HG03280 (cell line): ENCODE data around the gene ZBTB12.
A peak's percentile ranks its signal among the peaks of the same experiment; 100 is the strongest.
"Not testable (repeated sequence)": the region's sequence is repeated elsewhere in the genome, so short reads cannot be mapped to it uniquely, and the experiment has no call there.

Source experiments
- ATAC-seq: cut with Tn5 transposase; IDR thresholded peaks from one replicate; pipeline ENCODE4 v1.9.1; 2021; ENCODE audit warnings: mild to moderate bottlenecking, moderate library complexity; ENCODE audit not compliant: unreplicated experiment

Gene ZBTB12

GRCh38 chr6:31901953-31902643 is at the start of gene ZBTB12:
TSS of gene ZBTB12 (minus strand) at chr6:31902086. CDS start at chr6:31901305, 781 bp downstream.
- ATAC-seq, result peak; percentile 54

GRCh38 chr6:31949926-31950548 is 48.2 kb upstream of the ZBTB12 start:
- ATAC-seq, result no peak

GRCh38 chr6:31948753-31949413 is 47.0 kb upstream of the ZBTB12 start:
- no peak for ATAC-seq

- no peak for ATAC-seq
Observed at GRCh38 chr6:31948306-31948705, 46.4 kb upstream of the ZBTB12 start.

DNA sequence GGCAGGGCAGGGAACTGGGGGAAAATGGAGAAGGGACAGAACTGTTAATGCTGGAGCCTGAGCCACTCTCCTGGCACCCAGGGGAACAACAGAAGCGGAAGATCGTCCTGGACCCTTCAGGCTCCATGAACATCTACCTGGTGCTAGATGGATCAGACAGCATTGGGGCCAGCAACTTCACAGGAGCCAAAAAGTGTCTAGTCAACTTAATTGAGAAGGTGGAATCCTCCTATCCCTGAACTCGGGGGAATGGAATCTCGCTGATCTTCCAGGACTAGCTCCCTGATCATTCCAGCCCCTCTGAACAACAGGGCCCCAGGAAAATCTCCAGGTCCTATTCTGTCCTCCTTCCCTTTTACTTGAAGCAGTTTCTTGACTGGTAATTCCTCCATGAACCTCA is 46.0 kb upstream of the ZBTB12 start:
- no peak for ATAC-seq

- ATAC-seq, result no peak
Observed at GRCh38 chr6:31947070-31947675, 45.3 kb upstream of the ZBTB12 start.

- ATAC-seq, result no peak
Observed at GRCh38 chr6:31946370-31946885, 44.5 kb upstream of the ZBTB12 start.

- no peak for ATAC-seq
Observed at GRCh38 chr6:31945507-31946369, 43.9 kb upstream of the ZBTB12 start, which contains the start of gene CFB. TSS of gene CFB (plus strand) at chr6:31946095. CDS start at chr6:31946222, 127 bp downstream.

DNA sequence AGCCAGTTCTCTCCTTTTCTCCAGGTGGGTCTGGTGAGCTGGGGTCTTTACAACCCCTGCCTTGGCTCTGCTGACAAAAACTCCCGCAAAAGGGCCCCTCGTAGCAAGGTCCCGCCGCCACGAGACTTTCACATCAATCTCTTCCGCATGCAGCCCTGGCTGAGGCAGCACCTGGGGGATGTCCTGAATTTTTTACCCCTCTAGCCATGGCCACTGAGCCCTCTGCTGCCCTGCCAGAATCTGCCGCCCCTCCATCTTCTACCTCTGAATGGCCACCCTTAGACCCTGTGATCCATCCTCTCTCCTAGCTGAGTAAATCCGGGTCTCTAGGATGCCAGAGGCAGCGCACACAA is 43.2 kb upstream of the ZBTB12 start:
- no peak for ATAC-seq

DNA sequence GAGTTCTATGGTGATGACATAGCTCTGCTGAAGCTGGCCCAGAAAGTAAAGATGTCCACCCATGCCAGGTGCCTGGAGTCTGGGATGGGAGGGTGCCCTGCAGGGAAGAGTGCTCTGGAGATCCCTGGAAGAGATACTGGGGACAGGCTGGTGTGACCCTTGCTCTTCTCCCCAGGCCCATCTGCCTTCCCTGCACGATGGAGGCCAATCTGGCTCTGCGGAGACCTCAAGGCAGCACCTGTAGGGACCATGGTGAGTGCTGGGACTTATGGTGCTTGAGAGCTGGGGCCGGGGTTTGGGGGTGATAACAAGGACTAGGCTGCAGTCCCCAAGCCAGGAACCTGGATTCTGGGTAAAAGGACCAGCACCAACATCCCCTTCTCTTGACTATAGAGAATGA is 41.9 kb upstream of the ZBTB12 start:
- ATAC-seq, result no peak

- no peak for ATAC-seq
Observed at GRCh38 chr6:31940256-31940664, 38.4 kb upstream of the ZBTB12 start.

- no peak for ATAC-seq
Observed at GRCh38 chr6:31935823-31936222, 33.9 kb upstream of the ZBTB12 start.

- no peak for ATAC-seq
Observed at GRCh38 chr6:31935021-31935420, 33.1 kb upstream of the ZBTB12 start.

DNA sequence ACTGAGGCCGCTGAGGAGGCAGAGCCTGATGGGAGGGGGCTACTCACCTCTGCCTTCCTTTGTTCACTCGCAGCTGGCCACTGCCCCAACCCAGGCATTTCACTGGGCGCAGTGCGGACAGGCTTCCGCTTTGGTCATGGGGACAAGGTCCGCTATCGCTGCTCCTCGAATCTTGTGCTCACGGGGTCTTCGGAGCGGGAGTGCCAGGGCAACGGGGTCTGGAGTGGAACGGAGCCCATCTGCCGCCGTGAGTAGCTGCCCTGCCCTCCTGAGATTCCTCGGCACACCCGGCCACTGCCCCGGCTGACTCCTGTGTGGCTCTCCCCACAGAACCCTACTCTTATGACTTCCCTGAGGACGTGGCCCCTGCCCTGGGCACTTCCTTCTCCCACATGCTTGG is 31.7 kb upstream of the ZBTB12 start:
- ATAC-seq, result no peak

GRCh38 chr6:31932137-31932536 is 30.3 kb upstream of the ZBTB12 start:
- ATAC-seq, result not testable (repeated sequence)

DNA sequence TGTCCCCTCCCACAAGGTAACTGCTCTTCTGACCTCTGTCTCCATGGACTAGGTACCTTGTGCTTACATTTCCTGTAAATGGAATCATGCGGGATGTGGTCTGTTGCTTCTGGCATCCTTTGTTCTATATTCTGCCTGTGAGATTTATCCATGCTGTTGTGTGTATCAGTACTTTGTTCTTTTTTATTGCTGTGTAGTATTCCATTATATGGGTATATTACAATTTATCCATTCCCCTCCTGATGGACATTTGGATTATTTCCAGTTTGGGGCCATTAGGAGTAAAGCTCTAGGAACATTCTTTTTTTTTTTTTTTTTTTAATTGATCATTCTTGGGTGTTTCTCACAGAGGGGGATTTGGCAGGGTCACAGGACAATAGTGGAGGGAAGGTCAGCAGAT is 29.1 kb upstream of the ZBTB12 start:
- no peak for ATAC-seq

GRCh38 chr6:31928672-31928939 is 26.7 kb upstream of the ZBTB12 start:
- no peak for ATAC-seq

- no peak for ATAC-seq
Observed at GRCh38 chr6:31927863-31928671, 26.2 kb upstream of the ZBTB12 start.

GRCh38 chr6:31927242-31927862 is 25.5 kb upstream of the ZBTB12 start, which contains the start of gene C2:
TSS of gene C2 (plus strand) at chr6:31927717. CDS start at chr6:31927753, 36 bp downstream.
- ATAC-seq, result no peak
